Measurements from ENCODE around the gene NIM1K.
"Not testable (repeated sequence)": the region's sequence is repeated elsewhere in the genome, so short reads cannot be mapped to it uniquely, and the experiment has no call there.

The NIM1K gene

DNA sequence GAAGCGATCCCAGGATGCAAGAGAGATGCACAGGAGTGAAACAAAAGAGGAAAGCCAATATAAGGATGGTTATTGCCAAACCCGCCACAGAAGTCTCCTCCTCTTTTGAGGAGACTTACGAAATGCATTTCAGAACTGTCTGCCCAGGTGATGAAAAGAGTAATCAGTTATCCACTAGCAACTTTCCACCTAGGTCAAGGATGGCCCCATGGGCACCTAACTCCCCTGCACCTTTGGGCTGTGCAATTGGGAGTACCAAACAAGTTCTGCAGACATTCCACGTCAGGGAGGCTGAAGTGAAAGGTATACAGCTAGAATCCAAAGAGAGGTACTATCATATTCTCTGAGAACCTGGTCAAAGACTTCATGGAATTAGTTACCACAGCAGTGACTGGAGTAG is 95.5 kb downstream of the NIM1K start:
- no peak for DNase-seq

DNA sequence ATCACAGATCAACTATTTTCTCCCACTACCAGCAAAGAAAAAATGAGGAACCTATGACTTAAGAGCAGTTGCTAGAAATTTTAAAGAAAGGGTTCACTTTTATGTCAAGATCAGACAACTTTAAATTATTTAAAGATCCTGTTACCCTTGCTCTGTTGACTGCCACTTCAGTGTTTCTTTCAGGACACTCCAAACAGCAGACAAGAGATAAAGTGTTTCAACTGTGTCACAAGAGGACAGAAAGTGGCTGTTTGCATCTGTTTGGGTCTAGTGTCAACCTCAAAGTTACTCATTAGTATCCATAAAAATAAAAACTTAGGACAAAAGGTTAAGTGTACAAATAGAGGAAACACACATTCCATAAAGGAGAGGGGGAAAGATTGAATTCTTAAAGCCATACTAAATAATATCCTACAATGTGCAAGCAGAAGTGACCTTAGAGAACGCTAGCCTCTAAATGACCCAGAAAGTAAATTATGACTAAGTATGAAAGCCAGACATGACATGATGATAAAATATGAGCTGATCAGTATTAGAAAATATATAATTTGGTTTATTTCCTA is 96.3 kb downstream of the NIM1K start:
- DNase-seq = no peak

DNA sequence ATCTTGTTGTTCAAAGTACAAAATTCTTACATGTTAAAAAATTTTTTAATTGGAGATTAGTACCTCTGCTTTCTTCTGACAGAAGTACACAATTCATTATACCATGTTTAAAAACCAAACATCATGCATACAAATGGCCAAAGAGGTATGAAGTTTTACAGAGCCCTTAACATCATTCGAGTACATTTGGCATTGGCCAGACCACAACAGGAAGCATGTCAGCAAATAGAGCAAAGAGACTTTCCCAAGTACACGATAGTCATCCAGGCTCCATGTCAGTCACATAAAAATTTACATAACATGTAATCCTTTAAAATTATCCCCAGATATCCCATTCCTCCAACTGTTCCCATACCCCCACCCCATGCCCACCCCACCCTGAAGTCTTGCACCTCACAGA is 98.7 kb downstream of the NIM1K start:
- DNase-seq = no peak

DNA sequence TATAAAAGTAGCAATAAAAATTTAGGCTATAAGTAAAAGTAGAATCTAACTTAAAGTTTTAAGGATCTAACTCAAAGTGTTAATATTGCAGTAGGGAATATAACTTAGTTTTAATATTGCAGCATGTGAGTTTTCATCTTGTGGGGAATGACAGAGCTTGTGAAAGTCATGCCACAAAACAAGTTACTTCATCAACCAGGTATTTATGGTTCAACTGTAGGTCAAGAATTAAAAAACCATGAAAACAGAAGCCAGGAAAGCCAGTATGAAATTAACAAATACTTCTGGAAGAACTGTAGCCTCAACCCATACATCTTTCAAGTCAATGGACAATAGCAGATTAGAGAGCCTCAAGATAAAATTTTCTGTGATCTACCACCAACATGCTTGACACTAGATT is 102.2 kb downstream of the NIM1K start:
- DNase-seq = no peak

DNA sequence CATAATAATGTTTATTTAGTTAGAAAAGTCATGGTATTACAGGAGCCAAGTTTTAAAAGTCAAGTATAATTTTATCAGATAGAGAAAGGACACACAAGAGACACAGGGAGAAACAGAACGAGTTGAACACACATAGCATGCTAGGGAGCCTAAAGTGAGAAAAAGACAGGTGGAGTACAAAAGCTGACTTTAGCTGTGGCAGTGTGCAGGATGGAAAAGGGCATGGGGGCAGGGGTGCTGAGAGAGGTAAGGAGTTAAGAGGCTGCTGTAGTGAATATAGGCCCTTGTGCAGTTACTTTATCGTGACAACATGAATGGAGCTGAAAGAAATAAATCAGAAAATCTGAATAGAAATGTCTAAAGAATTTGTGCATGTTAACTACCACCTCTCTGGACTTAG is 103.2 kb downstream of the NIM1K start:
- no peak for DNase-seq

DNA sequence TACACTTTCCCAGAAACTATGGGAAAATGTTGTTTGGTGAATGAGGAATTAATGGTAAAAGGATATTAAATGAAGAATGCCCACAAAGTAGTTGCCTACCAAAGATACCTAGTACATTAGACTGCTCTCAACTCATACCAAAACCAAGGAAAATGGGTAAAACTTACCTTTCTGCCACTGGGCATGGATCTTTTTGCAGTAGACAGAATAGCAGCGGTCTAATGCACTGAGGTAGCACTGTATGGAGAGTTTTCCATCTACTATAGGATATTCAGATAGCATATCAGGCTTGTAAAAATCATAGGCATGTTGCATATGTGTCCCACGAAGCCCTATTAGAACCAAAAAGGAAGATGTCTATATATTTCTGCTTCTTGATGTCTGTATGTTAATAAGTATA is 104.8 kb downstream of the NIM1K start:
- DNase-seq = no peak

DNA sequence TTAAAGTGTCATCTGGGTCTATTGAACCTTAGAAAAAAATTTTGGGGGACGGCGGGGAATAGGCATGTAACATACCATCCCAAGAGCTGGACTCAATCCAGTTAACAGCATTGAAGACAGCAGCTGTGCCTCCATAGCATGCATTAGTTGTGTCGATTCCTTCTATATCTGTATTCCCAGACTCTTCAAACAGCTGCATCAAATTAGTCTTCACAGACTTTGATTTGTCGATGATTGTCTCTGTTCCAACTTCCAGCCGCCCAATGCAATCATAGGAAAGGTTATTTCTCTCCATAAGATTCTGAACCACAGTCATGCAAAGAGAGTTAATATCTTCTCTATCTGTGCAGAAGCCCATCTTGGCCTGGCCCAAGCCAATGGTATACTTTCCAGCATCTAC is 106.4 kb downstream of the NIM1K start:
- DNase-seq = no peak

DNA sequence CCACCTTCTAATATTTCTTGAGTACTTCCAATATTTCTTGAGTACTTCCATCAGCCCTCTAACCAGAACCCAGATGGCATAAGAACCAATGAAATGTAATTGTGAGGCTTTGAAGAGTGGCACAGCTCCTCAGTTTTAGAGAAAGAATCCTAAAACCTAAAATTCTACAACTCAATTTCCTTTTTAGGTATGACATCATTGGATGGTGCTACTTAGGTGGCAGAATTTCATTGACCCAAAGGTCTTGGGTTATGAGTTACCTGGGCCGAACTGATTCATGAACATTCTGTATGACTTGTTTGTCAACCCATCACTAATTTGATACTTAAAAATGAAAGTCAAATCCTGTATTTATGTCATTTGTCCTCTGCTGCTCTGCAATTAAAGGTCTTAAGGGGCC is 108.1 kb downstream of the NIM1K start:
- no peak for DNase-seq

DNA sequence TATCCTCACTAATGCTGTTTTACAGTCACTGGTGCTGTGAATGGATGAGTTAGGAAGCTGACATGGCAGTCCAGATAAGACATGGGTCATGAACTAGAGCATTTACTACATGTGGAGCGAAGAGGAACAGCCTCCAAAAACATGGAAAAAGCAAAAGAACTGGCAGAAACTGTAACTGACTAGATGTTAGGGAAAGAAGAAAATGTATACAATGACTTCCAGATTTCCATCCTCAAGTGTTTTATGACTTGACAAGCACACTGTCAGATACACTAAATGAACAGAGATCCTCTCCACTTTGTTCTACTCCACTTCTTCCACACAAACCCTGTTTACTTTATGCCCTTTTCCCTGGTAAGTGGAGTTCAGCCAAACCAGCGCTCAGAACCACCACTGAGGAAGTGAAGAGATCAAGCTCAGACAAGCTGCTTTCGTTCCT is 109.6 kb downstream of the NIM1K start:
- DNase-seq = no peak

DNA sequence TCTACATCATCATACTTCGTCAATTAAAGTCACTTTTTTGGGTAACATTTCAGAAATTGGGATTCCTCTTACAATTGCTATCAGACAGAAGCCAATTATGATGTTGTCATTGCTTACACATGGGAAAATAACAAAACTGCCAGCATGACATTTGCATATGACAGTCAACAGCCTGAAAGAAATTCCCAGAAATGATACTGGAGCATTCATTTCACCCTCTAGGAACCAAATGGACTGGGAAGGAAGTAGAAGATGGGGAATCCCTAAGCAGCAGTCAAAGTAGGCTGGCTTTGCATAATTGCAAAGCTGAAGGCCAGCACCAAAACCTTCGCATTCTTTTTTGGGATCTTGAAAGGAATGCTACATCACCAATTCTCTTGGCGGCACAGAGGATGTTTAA is 110.5 kb downstream of the NIM1K start:
- no peak for DNase-seq

DNA sequence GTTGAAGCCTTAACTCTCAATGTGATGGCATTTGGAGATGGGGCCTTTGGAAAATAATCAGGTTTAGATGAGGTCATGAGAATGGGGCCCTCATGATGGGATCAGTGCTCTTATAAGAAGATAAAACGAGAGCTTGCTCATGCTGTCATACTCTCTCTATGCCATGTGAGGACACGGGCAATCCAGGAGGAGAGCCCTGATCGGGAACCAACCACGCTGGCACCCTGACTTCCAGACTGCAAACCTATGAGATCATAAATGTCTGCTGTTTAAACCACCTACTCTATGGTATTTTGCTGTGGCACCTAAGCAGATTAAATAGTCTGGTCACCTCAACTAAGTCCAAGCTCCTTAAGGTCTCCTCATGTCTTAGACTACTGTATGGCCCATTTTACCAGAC is 111.2 kb downstream of the NIM1K start:
- DNase-seq = no peak

DNA sequence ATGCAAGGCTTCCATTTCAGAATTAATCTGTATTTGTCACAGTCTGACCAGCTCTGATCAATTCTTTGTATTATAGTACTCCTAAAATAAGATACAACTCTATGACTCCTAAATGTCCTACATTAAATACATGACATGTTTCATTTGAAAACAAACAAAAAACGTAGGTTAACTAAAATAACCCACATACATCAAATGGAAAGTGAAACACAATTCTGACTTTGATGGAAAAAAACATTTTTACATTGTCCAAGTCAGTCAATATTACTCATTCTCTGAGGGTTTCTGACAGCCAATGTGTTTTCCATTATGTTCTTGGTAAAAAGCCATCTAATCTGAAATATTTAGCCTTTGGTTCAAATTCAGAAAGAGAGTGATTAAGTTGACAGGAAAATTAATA is 112.5 kb downstream of the NIM1K start:
- no peak for DNase-seq

DNA sequence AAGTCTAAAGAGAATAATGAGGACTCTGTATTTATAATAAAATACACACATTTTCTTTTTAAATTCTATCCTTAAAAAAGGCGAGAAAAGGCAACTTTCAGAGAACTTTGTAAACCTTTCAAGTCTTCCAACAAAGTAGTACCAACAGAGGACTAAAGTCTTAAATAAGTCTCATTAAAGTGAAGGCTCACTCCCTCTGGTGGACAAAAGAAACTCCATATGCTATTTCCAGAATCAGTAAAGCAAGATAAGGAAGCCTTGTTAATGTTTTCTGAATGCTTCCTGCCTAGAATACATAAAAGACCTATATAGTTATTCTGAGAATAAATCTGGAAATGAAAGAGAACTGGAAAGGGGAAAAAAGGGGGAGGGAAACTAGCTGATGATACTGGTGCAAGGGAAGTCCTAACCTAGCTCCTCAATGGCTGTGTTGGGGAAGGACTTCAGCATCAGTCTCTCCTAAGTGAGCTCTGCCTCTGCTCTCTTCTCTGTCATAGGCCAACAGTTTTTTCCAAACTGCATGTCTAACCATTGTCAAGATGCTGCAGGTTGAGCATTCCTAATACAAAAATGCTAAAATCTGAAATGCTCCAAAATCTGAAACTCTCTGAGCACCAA is 114.0 kb downstream of the NIM1K start:
- peak; percentile 48 for DNase-seq

DNA sequence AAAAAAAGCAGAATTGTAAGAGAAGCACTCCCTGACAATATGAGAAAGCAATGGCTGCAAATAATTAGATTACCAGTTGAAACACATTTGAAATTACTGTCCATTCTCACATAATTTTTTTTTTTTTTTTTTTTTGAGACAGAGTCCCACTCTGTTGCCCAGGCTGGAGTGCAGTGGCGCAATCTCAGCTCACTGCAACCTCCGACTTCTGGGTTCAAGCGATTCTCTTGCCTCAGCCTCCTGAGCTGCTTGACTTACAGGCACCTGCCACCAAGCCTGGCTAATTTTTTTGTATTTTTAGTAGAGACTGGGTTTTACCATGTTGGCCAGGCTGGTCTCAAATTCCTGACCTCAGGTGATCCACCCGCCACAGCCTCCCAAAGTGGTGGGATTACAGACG is 114.9 kb downstream of the NIM1K start:
- not testable (repeated sequence) for DNase-seq

DNA sequence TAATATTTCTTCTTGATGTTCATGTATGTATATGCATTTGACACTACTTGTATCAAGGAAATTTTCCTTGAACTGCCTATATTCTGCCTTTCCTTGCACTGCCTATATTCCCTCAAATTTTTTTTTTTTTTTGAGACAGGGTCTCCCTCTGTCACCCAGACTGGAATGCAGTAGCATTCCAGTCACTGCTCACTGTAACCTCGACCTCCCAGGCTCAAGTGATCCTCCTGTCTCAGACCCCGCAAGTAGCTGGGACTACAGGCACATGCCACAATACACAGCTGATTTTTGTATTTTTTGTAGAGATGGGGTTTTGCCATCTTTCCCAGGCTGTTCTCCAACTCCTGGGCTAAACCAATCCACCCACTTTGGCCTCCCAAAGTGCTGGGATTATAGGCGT is 117.1 kb downstream of the NIM1K start:
- no peak for DNase-seq

DNA sequence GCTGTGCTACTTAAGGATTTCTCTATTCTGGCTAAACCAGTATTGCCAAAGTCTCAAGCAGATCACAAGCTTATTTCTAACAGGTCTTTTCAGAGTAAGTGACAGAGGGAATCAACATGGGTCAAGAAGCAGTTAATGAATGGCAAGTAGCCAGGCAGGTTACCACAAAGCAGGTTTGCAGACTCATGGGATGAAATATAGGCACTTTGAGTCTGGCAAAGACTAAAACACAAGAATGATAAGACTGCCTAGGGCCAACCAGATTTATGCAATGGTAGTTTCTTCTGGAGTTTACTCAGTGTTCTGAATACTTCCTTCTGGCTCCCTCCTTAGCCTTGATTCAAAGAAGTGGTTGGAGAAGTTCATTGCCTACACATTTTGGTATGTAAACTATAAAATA is 117.6 kb downstream of the NIM1K start:
- DNase-seq = no peak

DNA sequence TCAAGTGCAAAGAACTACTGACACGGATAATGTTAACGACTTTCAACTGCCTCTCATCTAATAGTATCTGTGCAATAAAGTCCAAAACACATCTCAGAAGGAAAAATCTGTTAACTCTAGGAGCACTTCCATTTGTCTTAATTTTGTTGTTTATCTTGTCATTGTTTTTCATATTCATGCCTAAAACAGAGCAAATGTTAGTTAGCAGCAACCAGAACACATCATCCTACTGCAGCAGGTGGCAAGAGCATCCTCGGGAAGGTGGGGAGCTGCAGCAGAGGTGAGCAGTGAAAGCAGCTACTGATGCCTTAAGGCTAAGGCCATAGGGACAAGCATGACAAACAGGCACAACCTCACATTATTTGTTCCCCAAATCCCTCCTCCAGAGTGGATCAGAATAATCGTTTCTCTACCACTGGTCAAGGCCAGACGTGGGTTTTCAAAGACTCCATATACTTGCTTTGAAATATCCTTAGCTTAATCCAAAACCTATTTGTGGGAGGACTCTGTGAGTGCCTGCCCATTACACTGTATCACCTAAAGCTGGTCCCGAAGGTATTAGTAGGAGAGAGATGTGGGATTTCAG is 120.1 kb downstream of the NIM1K start:
- no peak for DNase-seq

DNA sequence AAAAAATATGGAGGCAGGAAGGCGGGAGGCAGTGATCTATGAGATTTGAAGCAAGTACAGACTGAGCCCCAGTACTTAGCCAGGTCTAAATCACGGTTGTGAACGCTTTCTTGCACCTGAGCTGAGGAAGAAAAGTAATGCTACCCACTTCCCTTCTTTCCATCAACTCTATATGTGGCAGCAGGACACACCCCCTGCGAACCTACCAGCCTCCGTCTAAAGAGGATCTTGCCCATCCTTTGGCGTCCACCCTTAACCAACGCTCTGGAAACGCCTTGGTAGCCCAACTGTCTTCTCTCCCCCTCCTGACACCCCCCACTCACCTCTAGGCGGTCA is 120.6 kb downstream of the NIM1K start:
- no peak for DNase-seq

DNA sequence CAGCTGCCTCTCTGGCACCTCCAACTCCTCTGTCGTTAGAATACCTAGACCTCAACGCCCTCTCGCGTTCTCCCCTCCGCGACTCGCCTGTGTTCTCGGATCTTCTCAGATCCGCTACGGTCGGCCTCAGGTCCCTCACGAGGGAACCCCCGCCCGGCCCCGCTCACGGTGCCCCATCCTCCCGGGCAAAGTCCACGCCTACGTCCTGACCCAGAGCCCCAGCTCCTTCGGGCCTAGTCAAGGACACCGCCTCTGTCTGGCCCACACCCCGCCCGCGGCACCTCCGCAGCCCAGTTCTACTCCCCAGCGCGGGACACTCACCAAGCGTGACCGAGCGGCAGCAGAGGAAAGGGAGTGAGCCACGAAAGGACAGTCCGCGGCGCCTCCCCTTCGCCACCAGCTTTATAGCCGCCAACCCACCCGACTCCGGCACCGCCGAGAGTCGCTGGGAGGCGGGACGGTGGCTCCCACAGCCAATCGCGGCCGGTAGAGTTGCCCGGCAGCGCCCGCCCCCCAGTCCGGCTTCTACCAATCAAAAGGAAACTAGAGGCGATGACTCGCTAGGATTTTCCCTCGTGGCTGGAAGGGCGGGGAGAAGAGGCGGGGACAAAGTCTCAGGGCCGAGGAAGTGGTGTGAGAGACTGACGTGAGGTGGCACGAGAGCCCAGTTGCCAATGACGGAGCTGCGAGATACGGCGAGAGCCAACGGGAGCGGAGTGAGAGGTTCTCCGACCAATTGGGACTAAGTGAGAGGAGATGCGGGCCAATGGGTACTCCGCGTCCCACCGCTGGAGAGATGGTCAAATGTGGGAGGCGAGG is 121.2 kb downstream of the NIM1K start, which contains the start of gene HMGCS1:
Gene HMGCS1 (minus strand): TSS at position 378 of the 819 bp plus-strand sequence. CDS start 14,447 bp downstream, outside the sequence.
- peak; percentile 80 for DNase-seq

DNA sequence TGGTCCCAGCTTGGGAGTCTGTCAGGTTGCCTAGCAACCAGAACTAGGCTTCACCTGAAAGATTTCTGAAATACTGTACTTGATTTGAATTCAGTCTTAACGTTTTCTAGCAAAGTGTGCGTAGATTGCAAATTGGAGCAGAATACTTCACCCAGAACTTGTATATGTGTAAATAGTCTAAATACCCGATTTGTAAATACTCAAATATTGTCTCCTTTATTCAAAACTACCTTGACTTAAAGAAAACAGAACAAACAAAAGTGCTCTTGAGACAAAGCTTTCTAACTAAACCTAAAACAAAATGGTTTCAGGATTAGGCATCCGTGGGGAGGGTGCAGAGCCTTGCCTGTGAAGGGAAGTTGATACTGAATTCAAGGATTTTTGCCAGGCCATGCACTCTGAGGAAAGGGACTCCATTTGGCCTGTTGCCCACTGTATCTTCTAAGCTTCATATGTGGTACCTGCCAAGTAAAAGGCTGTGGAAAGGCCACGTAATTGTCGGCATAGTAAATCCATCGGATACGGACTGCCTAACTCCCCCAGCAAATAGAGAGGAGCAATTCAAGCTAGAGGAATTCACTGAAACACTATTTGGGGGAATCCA is 121.9 kb downstream of the NIM1K start:
- no peak for DNase-seq

DNA sequence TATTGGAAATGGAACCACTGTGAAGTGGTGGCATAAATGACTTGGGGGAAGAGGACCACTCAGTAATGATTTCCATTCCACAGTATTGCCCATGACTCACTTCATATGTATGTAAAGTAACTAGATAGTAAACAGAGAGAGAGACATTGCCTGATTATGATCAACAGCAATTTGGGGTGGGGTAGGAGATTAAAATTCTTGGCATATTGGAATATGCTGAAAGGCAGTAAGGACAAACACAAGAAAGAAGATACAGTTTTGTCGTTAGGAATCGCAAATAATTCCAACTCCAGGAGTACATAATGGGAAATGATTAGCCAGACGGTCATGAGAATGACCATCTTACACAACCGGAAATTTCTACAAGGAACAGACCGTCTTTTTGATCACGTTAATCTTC is 122.7 kb downstream of the NIM1K start:
- no peak for DNase-seq

DNA sequence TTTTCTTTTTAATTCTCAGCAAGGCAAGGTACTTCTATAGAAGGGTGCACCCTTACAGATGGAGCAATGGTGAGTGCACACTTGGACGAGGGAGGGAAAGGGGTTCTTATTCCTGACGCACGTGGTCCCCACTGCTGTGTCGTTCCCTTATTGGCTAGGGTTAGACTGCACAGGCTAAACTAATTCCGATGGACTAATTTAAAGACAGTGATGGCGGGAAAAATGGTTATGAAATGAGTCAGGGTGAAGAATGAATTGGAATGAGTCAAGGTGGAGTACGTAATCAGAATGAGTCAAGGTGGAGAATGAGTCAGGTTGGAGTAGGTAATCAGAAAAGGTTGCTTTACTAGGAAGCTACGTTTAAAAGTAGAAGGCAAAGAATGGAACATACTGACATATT is 123.2 kb downstream of the NIM1K start:
- DNase-seq = no peak

DNA sequence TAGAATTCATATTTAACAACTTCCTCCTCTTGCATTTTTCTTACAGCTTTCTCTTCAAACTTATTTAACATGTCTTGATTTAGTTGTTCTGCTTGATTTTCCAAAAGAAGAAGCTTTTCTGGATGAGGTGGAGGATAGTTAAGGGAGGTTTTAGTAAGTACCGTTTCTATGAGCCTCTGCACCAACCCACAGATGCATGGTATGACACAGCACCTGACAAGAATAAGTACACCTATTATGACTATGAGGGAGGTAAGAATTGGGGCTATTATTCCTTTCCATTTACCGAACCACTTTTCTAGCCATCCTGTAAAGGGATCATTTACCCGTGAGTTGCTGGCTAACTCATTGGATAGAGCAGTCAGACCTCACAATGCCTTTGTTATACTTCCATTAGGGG is 123.7 kb downstream of the NIM1K start:
- no peak for DNase-seq

DNA sequence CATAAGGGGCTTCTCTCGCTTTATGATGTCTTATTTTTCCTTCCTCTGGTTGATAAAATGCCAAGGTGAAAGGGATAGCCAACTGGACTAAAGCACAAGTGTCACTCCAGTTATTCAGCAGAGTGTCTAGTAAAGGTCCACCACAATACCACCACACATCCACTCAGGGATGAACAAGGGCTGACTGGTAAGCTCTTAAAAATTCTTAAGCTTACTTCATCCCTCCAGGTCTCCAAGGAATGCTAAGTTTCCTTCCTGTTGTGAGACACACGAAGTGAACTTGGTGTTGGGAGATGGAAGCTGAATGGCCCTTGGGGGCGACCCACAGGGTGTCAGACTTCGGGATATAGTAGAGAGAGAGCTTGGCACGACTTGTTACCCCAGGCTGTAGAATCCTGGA is 124.4 kb downstream of the NIM1K start:
- DNase-seq = no peak
